HUES48 (cell line): Measurements from ENCODE around the gene ITGAL.
"Not testable (repeated sequence)": the region's sequence is repeated elsewhere in the genome, so short reads cannot be mapped to it uniquely, and the experiment has no call there.

Experiments
- H3K27ac ChIP-seq: one replicate; pipeline ENCODE4 v1.7.0; 2013; ENCODE audit warnings: low read depth, low read length, inconsistent platforms
- H3K27me3 ChIP-seq: 2 replicates; pipeline ENCODE4 v1.6.1; 2013; ENCODE audit warnings: mild to moderate bottlenecking, low read length; ENCODE audit not compliant: control insufficient read depth, insufficient read depth
- H3K36me3 ChIP-seq: 2 replicates; pipeline ENCODE4 v1.6.1; 2013; ENCODE audit warnings: low read length; ENCODE audit not compliant: control insufficient read depth, insufficient read depth
- H3K4me1 ChIP-seq: 2 replicates; pipeline ENCODE4 v1.6.1; 2013; ENCODE audit warnings: mild to moderate bottlenecking, low read length; ENCODE audit not compliant: control insufficient read depth, insufficient read depth
- H3K4me3 ChIP-seq: 2 replicates; pipeline ENCODE4 v1.5.1; 2013; ENCODE audit warnings: mild to moderate bottlenecking, low read depth, low read length
- H3K9ac ChIP-seq: 2 replicates; pipeline ENCODE4 v1.6.1; 2013; ENCODE audit warnings: mild to moderate bottlenecking, low read depth, low read length, moderate library complexity
- H3K9me3 ChIP-seq: 2 replicates; pipeline ENCODE4 v1.6.1; 2013; ENCODE audit warnings: low read length; ENCODE audit not compliant: control insufficient read depth, insufficient read depth

The ITGAL gene

DNA sequence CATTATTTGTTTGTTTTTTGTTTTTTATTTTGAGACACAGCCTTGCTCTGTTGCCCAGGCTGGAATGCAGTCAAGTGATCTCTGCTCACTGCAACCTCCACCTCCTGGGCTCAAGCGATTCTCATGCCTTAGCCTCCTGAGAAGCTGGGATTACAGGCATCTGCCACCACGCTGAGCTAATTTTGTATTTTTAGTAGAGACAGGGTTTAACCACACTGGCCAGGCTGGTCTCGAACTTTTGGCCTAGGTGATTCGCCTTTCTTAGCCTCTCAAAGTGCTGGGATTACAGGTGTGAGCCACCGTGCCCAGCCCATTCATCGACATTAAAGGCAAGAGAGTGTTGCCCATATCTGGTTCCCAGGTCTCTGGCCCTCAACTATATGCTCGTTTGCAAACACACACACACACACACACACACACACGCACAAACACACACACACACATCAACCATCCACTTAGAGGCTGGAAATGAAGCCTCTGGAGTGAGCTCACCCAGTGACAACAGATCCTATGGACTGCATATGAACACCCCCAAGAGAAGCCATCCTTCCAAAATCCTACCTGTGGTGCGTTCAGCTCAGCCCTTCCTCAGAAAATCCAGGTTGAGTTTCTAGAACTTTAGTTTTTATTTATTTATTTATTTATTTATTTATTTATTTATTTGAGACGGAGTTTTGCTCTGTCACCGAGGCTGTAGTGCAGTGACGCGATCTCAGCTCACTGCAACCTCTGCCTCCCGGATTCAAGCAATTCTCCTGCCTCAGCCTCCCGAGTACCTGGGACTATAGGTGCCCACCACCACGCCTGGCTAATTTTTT lies 14.6 kb upstream of the ITGAL start:
- H3K4me1 ChIP-seq, result no peaks in the 10 kb centered on the region
- H3K27me3 ChIP-seq, result no peaks in the 10 kb centered on the region
- H3K9me3 ChIP-seq, result no peaks in the 10 kb centered on the region
- H3K36me3 ChIP-seq, result no peaks in the 10 kb centered on the region
- H3K9ac ChIP-seq, result no peak overlapping the region
- no peak overlapping the region for H3K27ac ChIP-seq
- no peak overlapping the region for H3K4me3 ChIP-seq

DNA sequence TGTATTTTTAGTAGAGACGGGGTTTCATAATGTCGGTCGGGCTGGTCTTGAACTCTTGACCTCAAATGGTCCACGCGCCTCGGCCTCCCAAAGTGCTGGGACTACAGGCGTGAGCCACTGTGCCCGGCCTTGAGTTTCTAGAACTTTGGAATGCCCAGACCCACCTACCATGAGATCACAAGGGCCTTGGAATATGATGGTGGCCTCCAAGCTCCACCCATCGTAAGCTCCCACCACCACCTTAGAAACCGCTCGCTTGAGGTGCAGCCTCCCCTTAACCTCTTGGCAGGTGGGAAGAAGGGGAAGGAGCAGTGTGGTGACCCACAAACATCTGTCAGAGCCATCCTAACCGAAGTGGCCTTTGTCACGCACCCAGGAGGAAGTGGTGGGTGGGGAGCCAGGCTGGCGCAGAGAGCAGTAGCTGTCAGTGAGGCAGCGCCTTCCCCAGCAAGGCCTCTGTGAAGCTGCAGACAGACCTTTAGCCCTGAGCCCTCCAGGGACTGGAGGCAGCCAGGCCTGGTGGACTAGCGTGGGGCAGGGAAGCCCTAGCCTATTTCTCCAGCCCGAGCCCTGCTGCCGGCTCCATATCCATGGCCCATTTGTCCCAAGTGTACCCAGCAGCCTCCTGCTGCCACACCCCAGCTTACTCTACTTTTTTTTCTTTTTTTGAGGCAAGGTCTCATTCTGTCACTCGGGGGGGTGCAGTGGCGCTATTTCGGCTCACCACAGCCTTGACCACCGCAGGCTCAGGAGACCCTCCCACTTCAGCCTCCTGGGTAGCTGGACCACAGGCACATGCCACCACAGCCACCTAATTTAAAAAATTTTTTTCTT lies 13.8 kb upstream of the ITGAL start:
- Histone ChIP-seq H3K9ac (no peak overlapping the region), H3K4me1 (no peaks in the 10 kb centered on the region), H3K36me3 (no peaks in the 10 kb centered on the region), H3K9me3 (no peaks in the 10 kb centered on the region), H3K4me3 (no peak overlapping the region), H3K27ac (no peak overlapping the region), H3K27me3 (no peaks in the 10 kb centered on the region)

DNA sequence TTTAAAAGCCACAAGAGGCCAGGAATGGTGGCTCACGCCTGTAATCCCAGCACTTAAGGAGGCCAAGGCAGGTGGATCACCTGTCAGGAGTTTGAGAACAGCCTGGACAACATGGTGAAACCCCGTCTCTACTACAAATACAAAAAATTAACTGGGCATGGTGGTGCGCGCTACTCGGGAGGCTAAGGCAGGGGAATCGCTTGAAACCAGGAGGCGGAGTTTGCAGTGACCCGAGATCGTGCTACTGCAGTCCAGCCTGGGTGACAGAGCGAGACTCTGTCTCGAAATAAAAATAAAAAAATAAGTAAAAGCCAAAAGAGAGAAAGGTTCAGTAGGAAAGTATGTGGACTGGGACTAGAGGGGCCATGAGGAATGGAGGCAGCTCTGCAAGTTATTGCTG lies 13.1 kb upstream of the ITGAL start:
- Histone ChIP-seq H3K9ac (no peak overlapping the region), H3K27me3 (no peaks in the 10 kb centered on the region), H3K4me1 (no peaks in the 10 kb centered on the region), H3K36me3 (no peaks in the 10 kb centered on the region), H3K9me3 (no peaks in the 10 kb centered on the region), H3K27ac (no peak overlapping the region), H3K4me3 (no peak overlapping the region)

DNA sequence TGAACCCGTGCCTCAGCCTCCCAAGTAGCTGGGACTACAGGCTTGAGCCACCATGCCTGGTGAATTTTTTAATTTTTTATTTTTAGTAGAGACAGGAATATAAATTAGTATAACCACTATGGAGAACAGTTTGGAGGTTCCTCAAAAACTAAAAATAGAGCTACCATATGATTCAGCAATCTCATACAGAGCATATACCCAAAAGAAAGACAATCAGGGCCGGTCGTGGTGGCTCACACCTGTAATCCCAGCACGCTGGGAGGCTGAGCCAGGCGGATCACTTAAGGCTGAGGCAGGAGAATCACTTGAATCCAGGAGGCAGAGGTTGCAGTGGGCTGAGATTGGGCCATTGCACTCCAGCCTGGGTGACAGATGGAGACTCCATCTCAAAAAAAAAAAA lies 11.1 kb upstream of the ITGAL start:
- not testable (repeated sequence) for H3K9me3 ChIP-seq, H3K4me3 ChIP-seq, H3K27me3 ChIP-seq, H3K36me3 ChIP-seq, H3K4me1 ChIP-seq, H3K9ac ChIP-seq, H3K27ac ChIP-seq

DNA sequence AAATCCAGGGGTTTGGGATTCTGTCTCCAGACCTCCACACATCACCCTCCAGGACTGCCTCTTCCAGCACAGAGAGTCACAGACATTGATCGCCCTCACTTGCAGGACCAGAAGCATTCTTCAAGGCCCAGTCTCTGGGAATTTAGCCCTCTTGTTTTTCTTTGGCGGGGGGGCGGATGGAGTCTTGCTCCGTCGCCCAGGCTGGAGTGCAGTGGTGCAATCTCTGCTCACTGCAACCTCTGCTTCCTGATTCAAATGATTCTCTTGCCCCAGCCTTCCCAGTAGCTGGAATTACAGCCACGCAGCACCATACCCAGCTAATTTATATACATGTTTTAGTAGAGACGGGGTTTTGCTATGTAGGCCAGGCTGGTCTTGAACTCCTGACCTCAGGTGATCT lies 8.5 kb upstream of the ITGAL start:
- H3K36me3 ChIP-seq, result no peaks in the 10 kb centered on the region
- H3K27me3 ChIP-seq, result no peaks in the 10 kb centered on the region
- no peaks in the 10 kb centered on the region for H3K4me1 ChIP-seq
- H3K27ac ChIP-seq, result no peak overlapping the region
- no peak overlapping the region for H3K4me3 ChIP-seq
- no peaks in the 10 kb centered on the region for H3K9me3 ChIP-seq
- no peak overlapping the region for H3K9ac ChIP-seq

DNA sequence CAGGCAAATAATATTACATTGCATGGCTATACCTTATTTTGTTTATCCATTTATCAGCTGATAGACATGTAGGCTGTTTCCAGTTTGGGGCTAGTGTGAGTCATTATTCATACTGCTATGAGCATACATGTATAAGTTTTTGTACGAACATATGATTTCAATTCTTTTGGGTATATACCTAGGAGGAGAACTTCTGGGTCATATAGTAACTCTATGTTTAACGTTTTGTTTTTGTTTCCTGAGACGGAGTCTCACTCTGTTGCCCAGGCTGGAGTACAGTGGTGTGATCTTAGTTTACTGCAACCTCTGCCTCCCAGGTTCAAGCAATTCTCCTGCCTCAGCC lies 2.4 kb upstream of the ITGAL start:
- no peaks in the 10 kb centered on the region for H3K36me3 ChIP-seq
- no peaks in the 10 kb centered on the region for H3K4me1 ChIP-seq
- H3K4me3 ChIP-seq, result no peak overlapping the region
- no peaks in the 10 kb centered on the region for H3K27me3 ChIP-seq
- H3K27ac ChIP-seq, result no peak overlapping the region
- H3K9ac ChIP-seq, result no peak overlapping the region
- H3K9me3 ChIP-seq, result no peaks in the 10 kb centered on the region

DNA sequence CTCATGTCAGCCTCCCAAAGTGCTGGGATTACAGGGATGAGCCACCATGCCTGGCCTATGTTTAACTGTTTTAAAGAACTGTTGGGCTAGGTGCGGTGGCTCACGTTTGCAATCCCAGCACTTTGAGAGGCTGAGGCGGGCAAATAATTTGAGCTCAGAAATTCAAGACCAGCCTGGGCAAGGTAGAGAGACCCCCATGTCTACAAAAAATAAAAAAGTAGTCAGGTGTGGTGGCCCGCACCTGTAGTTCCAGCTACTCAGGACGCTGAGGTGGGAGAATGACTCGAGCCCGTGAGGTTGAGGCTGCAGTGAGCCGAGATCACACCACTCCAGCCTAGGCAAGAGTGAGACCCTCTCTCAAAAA lies 1.9 kb upstream of the ITGAL start:
- no peaks in the 10 kb centered on the region for H3K27me3 ChIP-seq
- H3K4me3 ChIP-seq, result no peak overlapping the region
- H3K36me3 ChIP-seq, result no peaks in the 10 kb centered on the region
- H3K9ac ChIP-seq, result no peak overlapping the region
- H3K9me3 ChIP-seq, result no peaks in the 10 kb centered on the region
- H3K27ac ChIP-seq, result no peak overlapping the region
- H3K4me1 ChIP-seq, result no peaks in the 10 kb centered on the region

DNA sequence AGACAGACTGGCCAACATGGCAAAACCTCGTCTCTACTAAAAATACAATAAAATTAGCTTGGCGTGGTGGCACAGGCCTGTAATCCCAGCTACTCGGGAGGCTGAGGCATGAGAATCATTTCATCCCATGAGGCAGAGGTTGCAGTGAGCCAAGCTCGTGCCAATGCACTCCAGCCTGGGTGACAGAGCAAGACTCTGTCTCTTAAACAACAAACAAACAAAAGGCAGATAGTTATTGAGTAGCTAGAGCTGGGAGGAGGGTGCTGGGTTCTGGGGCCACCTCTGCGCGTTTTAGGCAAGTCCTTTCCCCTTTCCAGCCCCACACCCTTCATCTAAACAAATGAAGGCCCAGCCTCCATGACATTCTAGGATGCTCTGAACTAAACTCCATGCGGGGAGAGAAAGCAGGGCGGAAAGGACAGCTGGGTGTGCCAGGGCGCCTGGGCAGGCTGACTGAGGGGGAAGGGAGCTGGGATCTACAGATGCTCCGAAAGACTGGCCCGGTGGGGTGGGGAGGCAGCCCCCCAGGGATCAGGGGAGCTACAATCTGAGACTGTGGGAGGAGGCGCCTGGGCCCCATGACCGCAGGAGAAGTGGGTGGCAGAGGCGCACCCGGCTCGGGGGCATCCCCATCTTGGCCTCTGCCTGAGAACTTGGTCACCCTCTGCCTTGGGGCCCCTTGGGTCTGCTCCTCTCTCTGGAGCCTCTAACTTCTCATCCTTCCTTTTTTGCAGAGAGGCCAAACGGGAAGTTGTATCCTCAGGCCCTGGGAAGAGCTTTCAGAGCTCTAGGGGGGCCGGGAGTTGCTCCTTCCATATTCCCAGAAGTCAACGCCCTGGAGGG lies 910 bp downstream of the ITGAL start:
- no peaks in the 10 kb centered on the region for H3K4me1 ChIP-seq
- no peak overlapping the region for H3K27ac ChIP-seq
- no peak overlapping the region for H3K4me3 ChIP-seq
- no peaks in the 10 kb centered on the region for H3K9me3 ChIP-seq
- H3K9ac ChIP-seq, result no peak overlapping the region
- H3K27me3 ChIP-seq, result no peaks in the 10 kb centered on the region
- no peaks in the 10 kb centered on the region for H3K36me3 ChIP-seq

DNA sequence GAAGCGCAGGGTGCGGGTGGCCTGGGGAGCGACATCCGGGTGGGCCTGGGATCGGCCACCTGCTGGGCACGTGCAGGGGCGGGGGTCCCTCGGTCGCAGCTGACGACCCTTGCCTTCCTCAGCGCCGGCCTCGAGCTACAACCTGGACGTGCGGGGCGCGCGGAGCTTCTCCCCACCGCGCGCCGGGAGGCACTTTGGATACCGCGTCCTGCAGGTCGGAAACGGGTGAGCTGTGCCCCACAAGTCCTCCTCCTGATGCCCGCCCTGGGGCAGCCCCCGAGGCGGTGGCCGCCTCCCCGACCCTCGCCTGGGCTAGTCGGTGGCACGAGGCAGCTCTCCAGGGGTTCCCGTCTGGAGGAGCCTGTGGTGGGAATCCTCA lies 1.5 kb downstream of the ITGAL start:
- H3K9me3 ChIP-seq, result no peaks in the 10 kb centered on the region
- H3K27me3 ChIP-seq, result no peaks in the 10 kb centered on the region
- no peak overlapping the region for H3K27ac ChIP-seq
- no peak overlapping the region for H3K4me3 ChIP-seq
- no peaks in the 10 kb centered on the region for H3K36me3 ChIP-seq
- no peak overlapping the region for H3K9ac ChIP-seq
- H3K4me1 ChIP-seq, result no peaks in the 10 kb centered on the region

DNA sequence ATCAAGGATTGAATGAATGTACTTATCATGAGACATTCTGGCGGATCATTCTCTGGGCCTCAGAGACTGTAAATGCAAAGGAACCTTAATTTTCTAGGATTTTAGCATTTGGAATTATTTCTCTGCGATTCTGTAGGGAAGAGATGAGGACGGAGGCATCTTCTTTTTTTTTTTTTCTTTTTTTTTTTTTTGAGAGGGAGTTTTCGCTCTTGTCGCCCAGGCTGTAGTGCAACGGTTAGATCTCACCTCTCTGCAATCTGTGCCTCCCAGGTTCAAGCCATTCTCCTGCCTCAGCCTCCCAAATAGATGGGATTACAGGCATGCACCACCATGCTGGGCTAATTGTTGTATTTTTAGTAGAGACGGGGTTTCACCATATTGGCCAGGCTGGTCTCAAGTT lies 2.1 kb downstream of the ITGAL start:
- H3K27ac ChIP-seq, result no peak overlapping the region
- H3K4me3 ChIP-seq, result no peak overlapping the region
- H3K27me3 ChIP-seq, result no peaks in the 10 kb centered on the region
- H3K36me3 ChIP-seq, result no peaks in the 10 kb centered on the region
- H3K9me3 ChIP-seq, result no peaks in the 10 kb centered on the region
- no peak overlapping the region for H3K9ac ChIP-seq
- no peaks in the 10 kb centered on the region for H3K4me1 ChIP-seq

DNA sequence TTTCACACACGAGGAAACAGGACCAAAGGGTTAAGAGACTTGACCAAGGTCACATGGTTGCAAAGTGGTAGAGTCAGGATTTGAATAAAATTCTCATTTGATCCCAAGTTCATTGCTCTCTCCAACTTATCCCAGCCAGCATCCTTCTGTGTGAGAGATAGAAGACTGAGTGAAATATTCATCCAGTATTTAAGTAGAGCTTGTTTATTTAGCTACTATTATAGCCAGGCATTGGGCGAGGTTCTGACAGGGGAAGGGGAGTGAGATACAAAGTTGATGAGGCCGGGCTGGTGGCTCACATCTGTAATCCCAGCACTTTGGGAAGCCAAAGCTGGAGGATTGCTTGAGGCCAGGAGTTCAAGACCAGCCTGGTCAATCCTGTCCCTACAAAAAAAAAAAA lies 4.4 kb downstream of the ITGAL start:
- no peak overlapping the region for H3K4me3 ChIP-seq
- no peaks in the 10 kb centered on the region for H3K4me1 ChIP-seq
- H3K27ac ChIP-seq, result no peak overlapping the region
- H3K9ac ChIP-seq, result no peak overlapping the region
- H3K27me3 ChIP-seq, result no peaks in the 10 kb centered on the region
- H3K36me3 ChIP-seq, result no peaks in the 10 kb centered on the region
- no peaks in the 10 kb centered on the region for H3K9me3 ChIP-seq
